GM10266 (cell line): ENCODE data around the gene LIN28B.

Experiments
- DNase-seq: peaks from one replicate; pipeline ENCODE4 v3.0.0; 2012; ENCODE audit errors: extremely low spot score
- CTCF ChIP-seq: IDR thresholded peaks from 2 replicates; pipeline ENCODE4 v1.5.1; 2012; ENCODE audit warnings: mild to moderate bottlenecking, low read depth; ENCODE audit not compliant: control insufficient read depth, insufficient read depth; ENCODE audit errors: missing control alignments

The LIN28B gene

GRCh38 chr6:105105094-105105493, 148.2 kb downstream of the LIN28B start:
- no peak for DNase-seq
- no peak for TF ChIP-seq CTCF

- no peak for DNase-seq
- no peak for TF ChIP-seq CTCF
Measured at GRCh38 chr6:105106260-105106659, 149.4 kb downstream of the LIN28B start.

GRCh38 chr6:105107207-105107606, 150.3 kb downstream of the LIN28B start:
- no peak for TF ChIP-seq CTCF
- DNase-seq, result no peak

DNA sequence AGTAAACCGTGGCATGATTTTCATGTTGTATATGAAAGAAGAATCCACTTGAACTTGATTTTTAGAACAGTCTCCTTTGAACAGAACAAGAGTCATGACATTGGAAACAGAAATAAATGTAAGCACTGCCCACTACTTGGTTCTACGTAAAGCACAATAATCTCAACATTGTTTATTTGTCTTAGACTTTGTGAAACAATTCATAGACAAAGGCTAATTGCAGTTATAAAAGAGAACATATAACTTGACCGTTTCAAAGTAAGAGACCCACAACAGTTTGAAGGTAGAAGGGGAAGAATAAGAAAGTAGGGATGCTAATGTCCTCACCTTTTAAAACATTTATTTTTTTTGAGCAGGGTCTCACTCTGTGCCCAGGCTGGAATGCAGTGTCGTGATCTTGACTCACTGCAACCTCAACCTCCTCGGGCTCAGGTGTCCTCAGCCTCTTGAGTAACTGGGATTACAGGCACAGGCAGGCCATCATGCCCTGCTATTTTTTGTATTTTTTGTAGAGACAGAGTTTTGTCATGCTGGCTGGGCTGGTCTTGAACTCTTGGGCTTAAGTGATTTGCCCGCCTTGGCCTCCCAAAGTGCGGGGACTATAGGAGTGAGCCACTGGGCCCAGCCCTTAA, 151.8 kb downstream of the LIN28B start:
- no peak for TF ChIP-seq CTCF

DNA sequence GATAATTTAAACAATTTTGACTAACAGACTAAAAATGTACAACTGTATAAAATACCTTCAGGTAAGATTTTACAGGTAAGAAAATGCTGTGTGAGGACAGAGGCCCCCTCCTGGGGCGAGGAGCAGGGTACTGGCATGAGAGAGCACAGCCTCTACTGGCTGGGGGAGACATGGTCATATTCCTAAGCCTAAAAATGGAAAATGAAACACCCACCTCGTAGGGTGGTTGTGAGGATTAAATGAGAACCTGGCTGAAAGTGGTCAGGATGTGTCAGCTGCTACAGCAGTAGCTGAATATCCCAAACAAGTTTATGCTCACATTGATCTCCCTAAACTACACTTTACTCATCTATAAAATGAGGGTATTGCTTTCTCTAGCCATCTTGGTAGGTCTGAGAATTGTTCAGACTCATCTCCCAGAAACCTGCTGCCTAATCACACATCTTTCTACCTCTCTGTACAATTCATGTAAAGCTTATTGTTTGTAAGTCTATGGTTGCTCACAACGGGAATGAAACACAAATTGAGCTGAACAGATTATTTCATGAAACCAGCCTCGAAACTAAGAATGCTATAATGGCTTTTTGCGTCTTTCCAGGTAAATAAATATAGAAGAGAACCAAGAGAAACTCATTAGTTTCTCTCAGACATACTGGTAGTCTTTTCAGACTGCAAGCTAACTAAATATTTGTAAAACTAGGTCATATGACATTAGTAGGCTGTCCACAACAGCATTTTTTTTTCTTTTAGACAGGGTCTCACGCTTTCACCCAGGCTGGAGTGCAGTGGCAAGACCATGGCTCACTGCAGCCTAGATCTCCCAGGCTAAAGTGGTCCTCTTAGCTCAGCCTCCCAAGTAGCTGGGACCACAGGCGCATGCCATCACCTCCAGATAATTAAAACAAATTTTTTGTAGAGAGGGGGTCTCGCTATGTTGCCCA, 153.3 kb downstream of the LIN28B start:
- no peak for TF ChIP-seq CTCF
- no peak for DNase-seq

More for the DNA sequence above, 151.8 kb downstream of the LIN28B start:
- no peak for DNase-seq

- no peak for TF ChIP-seq CTCF
- DNase-seq, result no peak
Measured at GRCh38 chr6:105111105-105111504, 154.2 kb downstream of the LIN28B start.

DNA sequence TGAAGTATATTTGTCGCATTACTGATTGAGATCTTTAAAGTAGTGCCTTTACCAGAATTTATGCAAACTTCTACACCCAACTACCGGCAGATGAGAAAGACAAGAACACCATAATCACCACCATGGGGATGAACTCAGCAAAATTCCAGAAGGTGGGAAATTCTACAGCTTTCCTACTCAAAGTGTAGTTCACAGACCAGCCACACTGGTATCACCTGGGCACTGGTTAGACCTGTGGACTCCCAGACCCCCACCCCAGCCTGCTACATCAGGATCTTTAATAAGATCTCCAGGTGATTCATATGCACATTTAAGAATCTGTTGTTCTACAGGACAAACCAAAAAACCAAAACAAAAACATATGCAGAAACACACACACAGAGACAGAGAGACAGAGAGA, 155.0 kb downstream of the LIN28B start:
- TF ChIP-seq CTCF, result no peak
- no peak for DNase-seq
